Measurements from ENCODE around the gene CKLF. TPM values are rescaled to one million over a fixed set of nuclear protein-coding genes. Genes with fewer than 3 reads are reported as not detected.

The CKLF gene
- total and polyA plus RNA-seq, 2 donors = 54.7 to 54.9 TPM

GRCh38 chr16:66542396-66542795 is 10.0 kb upstream of the CKLF start:
- no peaks in the 10 kb centered on the region for H3K36me3 ChIP-seq (ENCODE audit: insufficient read depth)

GRCh38 chr16:66543541-66543940 is 8.8 kb upstream of the CKLF start:
- WGBS = 79% methylated on average over 6 of the region's 6 CpGs
- no peaks in the 10 kb centered on the region for H3K36me3 ChIP-seq (ENCODE audit: insufficient read depth)
- DNase-seq (ENCODE audit: extremely low spot score) = no peak
- no peaks in the 10 kb centered on the region for H3K4me1 ChIP-seq (ENCODE audit: insufficient read depth)
- H3K27ac ChIP-seq (ENCODE audit: low read depth) = no peak overlapping the region
- no peak overlapping the region for H3K4me3 ChIP-seq (ENCODE audit: low read depth, low read length)

More at GRCh38 chr16:66542396-66542795, 10.0 kb upstream of the CKLF start:
- 91% methylated on average over 3 of the region's 3 CpGs for WGBS
- no peaks in the 10 kb centered on the region for H3K4me1 ChIP-seq (ENCODE audit: insufficient read depth)
- no peak for DNase-seq (ENCODE audit: extremely low spot score)
- no peak overlapping the region for H3K27ac ChIP-seq (ENCODE audit: low read depth)
- H3K4me3 ChIP-seq (ENCODE audit: low read depth, low read length) = no peak overlapping the region

- H3K4me1 ChIP-seq (ENCODE audit: insufficient read depth) = no peaks in the 10 kb centered on the region
- no peak overlapping the region for H3K27ac ChIP-seq (ENCODE audit: low read depth)
- no peak for DNase-seq (ENCODE audit: extremely low spot score)
- H3K4me3 ChIP-seq (ENCODE audit: low read depth, low read length) = no peak overlapping the region
- H3K36me3 ChIP-seq (ENCODE audit: insufficient read depth) = no peaks in the 10 kb centered on the region
- WGBS = 66% methylated on average over 7 of the region's 7 CpGs
Measured at GRCh38 chr16:66544016-66544757, 8.2 kb upstream of the CKLF start.

- 94% methylated on average over 5 of the region's 5 CpGs for WGBS
- Histone ChIP-seq H3K4me1 (ENCODE audit: insufficient read depth) (no peaks in the 10 kb centered on the region), H3K4me3 (ENCODE audit: low read depth, low read length) (no peak overlapping the region), H3K36me3 (ENCODE audit: insufficient read depth) (no peaks in the 10 kb centered on the region), H3K27ac (ENCODE audit: low read depth) (no peak overlapping the region)
- no peak for DNase-seq (ENCODE audit: extremely low spot score)
Measured at GRCh38 chr16:66547101-66547989, 5.0 kb upstream of the CKLF start.

- Histone ChIP-seq H3K36me3 (ENCODE audit: insufficient read depth) (no peaks in the 10 kb centered on the region), H3K27ac (ENCODE audit: low read depth) (peak overlapping the region; percentile 62), H3K4me1 (ENCODE audit: insufficient read depth) (no peaks in the 10 kb centered on the region), H3K4me3 (ENCODE audit: low read depth, low read length) (no peak overlapping the region)
- no peak for DNase-seq (ENCODE audit: extremely low spot score)
- 89% methylated on average over 4 of the region's 4 CpGs for WGBS
Measured at GRCh38 chr16:66548068-66548467, 4.3 kb upstream of the CKLF start.

GRCh38 chr16:66548868-66549267 is 3.5 kb upstream of the CKLF start:
- DNase-seq (ENCODE audit: extremely low spot score) = no peak
- Histone ChIP-seq H3K27ac (ENCODE audit: low read depth) (no peak overlapping the region), H3K4me1 (ENCODE audit: insufficient read depth) (no peaks in the 10 kb centered on the region), H3K4me3 (ENCODE audit: low read depth, low read length) (peak overlapping the region; percentile 67), H3K36me3 (ENCODE audit: insufficient read depth) (no peaks in the 10 kb centered on the region)
- WGBS = 50% methylated on average over 9 of the region's 9 CpGs

- DNase-seq (ENCODE audit: extremely low spot score) = peak; percentile 36
- no peaks in the 10 kb centered on the region for H3K4me1 ChIP-seq (ENCODE audit: insufficient read depth)
- 3% methylated on average over 80 of the region's 80 CpGs for WGBS
- H3K36me3 ChIP-seq (ENCODE audit: insufficient read depth) = no peaks in the 10 kb centered on the region
- peak within 1 kb of the TSS; percentile 67 for H3K4me3 ChIP-seq (ENCODE audit: low read depth, low read length)
- H3K27ac ChIP-seq (ENCODE audit: low read depth) = peak within 1 kb of the TSS; percentile 89
Measured at GRCh38 chr16:66549284-66550131, 2.9 kb upstream of the CKLF start, which contains the start of gene TK2. TK2 (minus strand) TSS chr16:66550122; CDS start chr16:66550061, 61 bp downstream.

- DNase-seq (ENCODE audit: extremely low spot score) = no peak
- Histone ChIP-seq H3K4me3 (ENCODE audit: low read depth, low read length) (no peak overlapping the region), H3K36me3 (ENCODE audit: insufficient read depth) (no peaks in the 10 kb centered on the region), H3K4me1 (ENCODE audit: insufficient read depth) (no peaks in the 10 kb centered on the region), H3K27ac (ENCODE audit: low read depth) (no peak overlapping the region)
- WGBS = 40% methylated on average over 6 of the region's 6 CpGs
Measured at GRCh38 chr16:66551348-66551759, 1.0 kb upstream of the CKLF start.

- no peak for DNase-seq (ENCODE audit: extremely low spot score)
- no peaks in the 10 kb centered on the region for H3K36me3 ChIP-seq (ENCODE audit: insufficient read depth)
- 25% methylated on average over 8 of the region's 8 CpGs for WGBS
- no peaks in the 10 kb centered on the region for H3K4me1 ChIP-seq (ENCODE audit: insufficient read depth)
- H3K27ac ChIP-seq (ENCODE audit: low read depth) = peak overlapping the region; percentile 77
- H3K4me3 ChIP-seq (ENCODE audit: low read depth, low read length) = peak overlapping the region; percentile 39
Measured at GRCh38 chr16:66551788-66552285, 539 bp upstream of the CKLF start.

- no peak for DNase-seq (ENCODE audit: extremely low spot score)
- 39% methylated on average over 8 of the region's 8 CpGs for WGBS
- Histone ChIP-seq H3K27ac (ENCODE audit: low read depth) (no peak overlapping the region), H3K36me3 (ENCODE audit: insufficient read depth) (no peaks in the 10 kb centered on the region), H3K4me3 (ENCODE audit: low read depth, low read length) (peak overlapping the region; percentile 39), H3K4me1 (ENCODE audit: insufficient read depth) (no peaks in the 10 kb centered on the region)
Measured at GRCh38 chr16:66553223-66553622, 847 bp downstream of the CKLF start.

GRCh38 chr16:66554021-66554420 is 1.6 kb downstream of the CKLF start:
- Histone ChIP-seq H3K36me3 (ENCODE audit: insufficient read depth) (no peaks in the 10 kb centered on the region), H3K4me1 (ENCODE audit: insufficient read depth) (no peaks in the 10 kb centered on the region), H3K4me3 (ENCODE audit: low read depth, low read length) (no peak overlapping the region), H3K27ac (ENCODE audit: low read depth) (no peak overlapping the region)
- DNase-seq (ENCODE audit: extremely low spot score) = no peak
- 91% methylated on average over 3 of the region's 3 CpGs for WGBS

- Histone ChIP-seq H3K36me3 (ENCODE audit: insufficient read depth) (no peaks in the 10 kb centered on the region), H3K27ac (ENCODE audit: low read depth) (no peak overlapping the region), H3K4me1 (ENCODE audit: insufficient read depth) (no peaks in the 10 kb centered on the region), H3K4me3 (ENCODE audit: low read depth, low read length) (no peak overlapping the region)
- WGBS = 91% methylated on average over 6 of the region's 6 CpGs
- no peak for DNase-seq (ENCODE audit: extremely low spot score)
Measured at GRCh38 chr16:66554495-66554894, 2.1 kb downstream of the CKLF start.

- Histone ChIP-seq H3K36me3 (ENCODE audit: insufficient read depth) (no peaks in the 10 kb centered on the region), H3K4me1 (ENCODE audit: insufficient read depth) (no peaks in the 10 kb centered on the region), H3K27ac (ENCODE audit: low read depth) (no peak overlapping the region), H3K4me3 (ENCODE audit: low read depth, low read length) (no peak overlapping the region)
- DNase-seq (ENCODE audit: extremely low spot score) = no peak
- WGBS = 88% methylated on average over 1 of the region's 1 CpG
Measured at GRCh38 chr16:66560107-66560506, 7.7 kb downstream of the CKLF start.

Measured in urinary bladder (tissue), 4 donors.